Measurements from ENCODE around the gene DUOX1.
A peak's percentile ranks its signal among the peaks of the same experiment; 100 is the strongest.

Gene DUOX1

GRCh38 chr15:45106002-45106790 lies 23.6 kb upstream of the DUOX1 start:
- Histone ChIP-seq H3K4me3 (no peak overlapping the region), H3K27ac (no peak overlapping the region)
- peak; percentile 54 for DNase-seq (ENCODE audit: low spot score)
- TF ChIP-seq CTCF (IDR thresholded peaks at IDR 0.05): no peak

GRCh38 chr15:45107941-45108630 lies 21.7 kb upstream of the DUOX1 start:
- DNase-seq (ENCODE audit: low spot score): no peak
- Histone ChIP-seq H3K27ac (no peak overlapping the region), H3K4me3 (no peak overlapping the region)
- no peak for TF ChIP-seq CTCF (IDR thresholded peaks at IDR 0.05)

- TF ChIP-seq CTCF (IDR thresholded peaks at IDR 0.05): no peak
- no peak for DNase-seq (ENCODE audit: low spot score)
- Histone ChIP-seq H3K27ac (no peak overlapping the region), H3K4me3 (no peak overlapping the region)
These were observed 19.5 kb upstream of the DUOX1 start for GRCh38 chr15:45110256-45110820.

- TF ChIP-seq CTCF (IDR thresholded peaks at IDR 0.05): no peak
- H3K4me3 ChIP-seq: peak overlapping the region; percentile 49
- H3K27ac ChIP-seq: no peak overlapping the region
- DNase-seq (ENCODE audit: low spot score): no peak
These were observed 18.2 kb upstream of the DUOX1 start for GRCh38 chr15:45111390-45112142.

GRCh38 chr15:45112143-45112590 lies 17.6 kb upstream of the DUOX1 start:
- no peak for DNase-seq (ENCODE audit: low spot score)
- peak overlapping the region; percentile 49 for H3K4me3 ChIP-seq
- H3K27ac ChIP-seq: no peak overlapping the region
- TF ChIP-seq CTCF (IDR thresholded peaks at IDR 0.05): no peak

GRCh38 chr15:45112591-45113379 lies 17.0 kb upstream of the DUOX1 start:
- peak overlapping the region; percentile 49 for H3K4me3 ChIP-seq
- no peak for TF ChIP-seq CTCF (IDR thresholded peaks at IDR 0.05)
- DNase-seq (ENCODE audit: low spot score): no peak

More at GRCh38 chr15:45112591-45113379, 17.0 kb upstream of the DUOX1 start:
- no peak overlapping the region for H3K27ac ChIP-seq

Measured in coronary artery (tissue), 2 donors.